ENCODE data around the gene CXCL17.

CXCL17 gene

DNA sequence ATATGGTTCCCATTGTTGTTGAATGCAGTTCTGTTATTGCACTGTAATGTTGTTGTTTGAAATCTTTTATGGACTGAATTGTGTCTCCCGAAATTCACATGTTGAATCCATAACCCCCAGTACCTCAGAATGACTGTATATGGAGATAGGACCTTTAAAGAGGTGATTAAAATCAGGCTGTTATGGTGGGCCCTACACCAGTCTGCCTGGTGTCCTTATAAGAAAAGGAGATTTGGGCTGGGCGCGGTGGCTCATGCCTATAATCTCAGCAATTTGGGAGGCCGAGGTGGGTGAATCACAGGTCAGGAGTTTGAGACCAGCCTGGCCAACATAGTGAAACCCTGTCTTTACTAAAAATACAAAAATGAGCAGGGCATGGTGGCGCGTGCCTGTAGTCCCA, 7.4 kb downstream of the CXCL17 start:
- Histone ChIP-seq H3K9ac (ENCODE audit: low read depth, low read length) (no peak overlapping the region), H3K4me3 (ENCODE audit: low read depth, low read length) (no peak overlapping the region), H3K9me3 (ENCODE audit: control insufficient read depth, insufficient read depth, low read length) (no peaks in the 10 kb centered on the region), H3K36me3 (ENCODE audit: control insufficient read depth, insufficient read depth, low read length) (no peaks in the 10 kb centered on the region), H3K27me3 (ENCODE audit: control insufficient read depth, insufficient read depth, low read length) (peaks cover 2% of the 10 kb centered on the region), H3K4me1 (ENCODE audit: control insufficient read depth, insufficient read depth, low read length) (peaks cover 2% of the 10 kb centered on the region)

DNA sequence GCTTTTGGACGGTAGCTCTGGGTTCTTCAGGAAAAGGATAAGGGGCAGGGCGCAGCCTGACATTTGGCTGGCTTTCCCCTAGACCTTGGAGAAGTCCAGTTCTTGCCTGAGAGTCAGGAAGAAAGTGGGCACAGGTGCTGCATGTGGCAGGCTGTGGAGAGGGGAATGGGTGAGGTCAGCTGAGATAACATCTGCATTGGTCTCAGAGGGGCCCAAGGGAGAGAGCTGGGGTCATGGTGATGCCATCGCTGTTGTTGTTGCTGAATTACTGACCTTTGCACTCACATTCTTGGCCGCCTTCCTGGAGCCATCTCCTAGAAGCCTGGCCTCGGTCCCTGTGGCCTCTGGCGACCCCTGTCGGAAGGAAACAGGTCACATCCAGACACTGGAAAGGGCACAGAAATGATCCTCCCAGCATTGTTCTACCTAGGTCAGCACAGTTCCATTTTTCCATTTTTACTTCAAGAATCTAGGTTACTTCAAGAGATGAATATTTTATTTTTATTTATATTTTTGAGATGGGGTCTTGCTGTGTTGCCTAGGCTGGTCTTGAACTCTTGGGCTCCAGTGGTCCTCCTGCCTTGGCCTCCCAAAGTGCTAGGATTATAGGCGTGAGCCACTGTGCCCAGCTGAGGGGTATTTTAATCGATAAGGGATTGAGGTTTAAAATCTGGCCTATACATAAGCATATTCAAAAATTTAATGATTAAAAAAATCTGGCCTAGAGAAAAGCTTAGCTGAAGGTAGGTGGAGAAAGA, 9.1 kb downstream of the CXCL17 start:
- Histone ChIP-seq H3K4me1 (ENCODE audit: control insufficient read depth, insufficient read depth, low read length) (peaks cover 2% of the 10 kb centered on the region), H3K4me3 (ENCODE audit: low read depth, low read length) (no peak overlapping the region), H3K9me3 (ENCODE audit: control insufficient read depth, insufficient read depth, low read length) (no peaks in the 10 kb centered on the region), H3K9ac (ENCODE audit: low read depth, low read length) (no peak overlapping the region), H3K36me3 (ENCODE audit: control insufficient read depth, insufficient read depth, low read length) (no peaks in the 10 kb centered on the region), H3K27me3 (ENCODE audit: control insufficient read depth, insufficient read depth, low read length) (peaks cover 2% of the 10 kb centered on the region)

- Histone ChIP-seq H3K4me3 (ENCODE audit: low read depth, low read length) (no peak overlapping the region), H3K27me3 (ENCODE audit: control insufficient read depth, insufficient read depth, low read length) (peaks cover 13% of the 10 kb centered on the region), H3K9ac (ENCODE audit: low read depth, low read length) (no peak overlapping the region), H3K4me1 (ENCODE audit: control insufficient read depth, insufficient read depth, low read length) (peaks cover 2% of the 10 kb centered on the region), H3K9me3 (ENCODE audit: control insufficient read depth, insufficient read depth, low read length) (no peaks in the 10 kb centered on the region), H3K36me3 (ENCODE audit: control insufficient read depth, insufficient read depth, low read length) (no peaks in the 10 kb centered on the region)
Measured at GRCh38 chr19:42431486-42431885, 11.3 kb downstream of the CXCL17 start.

- H3K4me1 ChIP-seq (ENCODE audit: control insufficient read depth, insufficient read depth, low read length): peaks cover 7% of the 10 kb centered on the region
- H3K9ac ChIP-seq (ENCODE audit: low read depth, low read length): no peak overlapping the region
- H3K9me3 ChIP-seq (ENCODE audit: control insufficient read depth, insufficient read depth, low read length): no peaks in the 10 kb centered on the region
- no peak overlapping the region for H3K4me3 ChIP-seq (ENCODE audit: low read depth, low read length)
- no peaks in the 10 kb centered on the region for H3K36me3 ChIP-seq (ENCODE audit: control insufficient read depth, insufficient read depth, low read length)
- H3K27me3 ChIP-seq (ENCODE audit: control insufficient read depth, insufficient read depth, low read length): peaks cover 33% of the 10 kb centered on the region
Measured at GRCh38 chr19:42428676-42429075, 14.1 kb downstream of the CXCL17 start.

GRCh38 chr19:42427313-42427712, 15.4 kb downstream of the CXCL17 start, which contains the start of gene LIPE:
Gene LIPE, minus strand, starts transcription at chr19:42427388. Its CDS starts 239 bp downstream, at chr19:42427149.
- Histone ChIP-seq H3K9me3 (ENCODE audit: control insufficient read depth, insufficient read depth, low read length) (no peaks in the 10 kb centered on the region), H3K4me3 (ENCODE audit: low read depth, low read length) (no peak within 1 kb of the TSS), H3K27me3 (ENCODE audit: control insufficient read depth, insufficient read depth, low read length) (peaks cover 40% of the 10 kb centered on the region), H3K4me1 (ENCODE audit: control insufficient read depth, insufficient read depth, low read length) (peaks cover 10% of the 10 kb centered on the region), H3K36me3 (ENCODE audit: control insufficient read depth, insufficient read depth, low read length) (no peaks in the 10 kb centered on the region), H3K9ac (ENCODE audit: low read depth, low read length) (no peak within 1 kb of the TSS)

DNA sequence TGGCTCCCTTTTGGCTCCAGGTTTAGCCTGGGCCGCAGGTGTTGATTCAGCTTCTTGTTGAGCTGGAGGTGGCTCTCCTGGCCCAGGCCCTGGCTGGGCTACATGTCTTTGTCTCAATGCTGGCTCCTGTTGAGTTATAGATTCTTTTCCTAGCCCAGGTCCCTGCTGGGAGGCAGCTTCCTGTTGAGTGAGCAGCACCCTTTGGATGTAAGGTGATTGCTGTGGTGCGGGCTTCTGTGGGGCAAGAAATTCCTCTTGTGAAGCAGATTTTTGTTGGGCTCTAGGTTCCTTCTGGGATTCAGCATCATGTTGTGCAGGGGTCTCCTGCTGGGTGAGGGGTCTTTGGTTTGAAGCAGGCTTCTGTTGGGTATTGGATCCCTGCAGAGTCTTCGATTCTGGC, 16.1 kb downstream of the CXCL17 start:
- Histone ChIP-seq H3K27me3 (ENCODE audit: control insufficient read depth, insufficient read depth, low read length) (peaks cover 46% of the 10 kb centered on the region), H3K4me3 (ENCODE audit: low read depth, low read length) (no peak overlapping the region), H3K9ac (ENCODE audit: low read depth, low read length) (no peak overlapping the region), H3K36me3 (ENCODE audit: control insufficient read depth, insufficient read depth, low read length) (no peaks in the 10 kb centered on the region), H3K4me1 (ENCODE audit: control insufficient read depth, insufficient read depth, low read length) (peaks cover 11% of the 10 kb centered on the region), H3K9me3 (ENCODE audit: control insufficient read depth, insufficient read depth, low read length) (no peaks in the 10 kb centered on the region)

GRCh38 chr19:42424712-42425131, 18.0 kb downstream of the CXCL17 start:
- Histone ChIP-seq H3K4me1 (ENCODE audit: control insufficient read depth, insufficient read depth, low read length) (peaks cover 11% of the 10 kb centered on the region), H3K9ac (ENCODE audit: low read depth, low read length) (no peak overlapping the region)

GRCh38 chr19:42424345-42424707, 18.4 kb downstream of the CXCL17 start:
- H3K9ac ChIP-seq (ENCODE audit: low read depth, low read length): no peak overlapping the region
- no peaks in the 10 kb centered on the region for H3K9me3 ChIP-seq (ENCODE audit: control insufficient read depth, insufficient read depth, low read length)
- peaks cover 56% of the 10 kb centered on the region for H3K27me3 ChIP-seq (ENCODE audit: control insufficient read depth, insufficient read depth, low read length)
- H3K4me1 ChIP-seq (ENCODE audit: control insufficient read depth, insufficient read depth, low read length): peaks cover 11% of the 10 kb centered on the region
- no peaks in the 10 kb centered on the region for H3K36me3 ChIP-seq (ENCODE audit: control insufficient read depth, insufficient read depth, low read length)
- no peak overlapping the region for H3K4me3 ChIP-seq (ENCODE audit: low read depth, low read length)

More at GRCh38 chr19:42424712-42425131, 18.0 kb downstream of the CXCL17 start:
- H3K36me3 ChIP-seq (ENCODE audit: control insufficient read depth, insufficient read depth, low read length): no peaks in the 10 kb centered on the region
- no peak overlapping the region for H3K4me3 ChIP-seq (ENCODE audit: low read depth, low read length)
- H3K27me3 ChIP-seq (ENCODE audit: control insufficient read depth, insufficient read depth, low read length): peaks cover 56% of the 10 kb centered on the region
- H3K9me3 ChIP-seq (ENCODE audit: control insufficient read depth, insufficient read depth, low read length): no peaks in the 10 kb centered on the region

GRCh38 chr19:42423462-42424344, 19.0 kb downstream of the CXCL17 start:
- no peaks in the 10 kb centered on the region for H3K9me3 ChIP-seq (ENCODE audit: control insufficient read depth, insufficient read depth, low read length)
- peaks cover 11% of the 10 kb centered on the region for H3K4me1 ChIP-seq (ENCODE audit: control insufficient read depth, insufficient read depth, low read length)
- H3K27me3 ChIP-seq (ENCODE audit: control insufficient read depth, insufficient read depth, low read length): peaks cover 56% of the 10 kb centered on the region
- peak overlapping the region; percentile 91 for H3K4me3 ChIP-seq (ENCODE audit: low read depth, low read length)
- peak overlapping the region; percentile 54 for H3K9ac ChIP-seq (ENCODE audit: low read depth, low read length)
- H3K36me3 ChIP-seq (ENCODE audit: control insufficient read depth, insufficient read depth, low read length): no peaks in the 10 kb centered on the region

- H3K4me3 ChIP-seq (ENCODE audit: low read depth, low read length): peak overlapping the region; percentile 91
- H3K9me3 ChIP-seq (ENCODE audit: control insufficient read depth, insufficient read depth, low read length): no peaks in the 10 kb centered on the region
- peaks cover 11% of the 10 kb centered on the region for H3K4me1 ChIP-seq (ENCODE audit: control insufficient read depth, insufficient read depth, low read length)
- no peaks in the 10 kb centered on the region for H3K36me3 ChIP-seq (ENCODE audit: control insufficient read depth, insufficient read depth, low read length)
- peak overlapping the region; percentile 54 for H3K9ac ChIP-seq (ENCODE audit: low read depth, low read length)
- H3K27me3 ChIP-seq (ENCODE audit: control insufficient read depth, insufficient read depth, low read length): peaks cover 51% of the 10 kb centered on the region
Measured at GRCh38 chr19:42422901-42423461, 19.8 kb downstream of the CXCL17 start.

GRCh38 chr19:42422092-42422900, 20.4 kb downstream of the CXCL17 start:
- H3K9ac ChIP-seq (ENCODE audit: low read depth, low read length): no peak overlapping the region
- H3K36me3 ChIP-seq (ENCODE audit: control insufficient read depth, insufficient read depth, low read length): peaks cover under 1% of the 10 kb centered on the region
- H3K4me1 ChIP-seq (ENCODE audit: control insufficient read depth, insufficient read depth, low read length): peaks cover 11% of the 10 kb centered on the region
- H3K4me3 ChIP-seq (ENCODE audit: low read depth, low read length): peak overlapping the region; percentile 91
- H3K27me3 ChIP-seq (ENCODE audit: control insufficient read depth, insufficient read depth, low read length): peaks cover 51% of the 10 kb centered on the region
- no peaks in the 10 kb centered on the region for H3K9me3 ChIP-seq (ENCODE audit: control insufficient read depth, insufficient read depth, low read length)
